Measurements from ENCODE around the gene ALDOC. TPM values are rescaled to one million over a fixed set of nuclear protein-coding genes. Genes with fewer than 3 reads are reported as not detected.

Gene ALDOC
- total and polyA plus RNA-seq, 2 of the 13 experiments (the other 11 are each of a cell fraction or from before 2014, with no cell fraction given): 15.4 to 60.9 TPM

DNA sequence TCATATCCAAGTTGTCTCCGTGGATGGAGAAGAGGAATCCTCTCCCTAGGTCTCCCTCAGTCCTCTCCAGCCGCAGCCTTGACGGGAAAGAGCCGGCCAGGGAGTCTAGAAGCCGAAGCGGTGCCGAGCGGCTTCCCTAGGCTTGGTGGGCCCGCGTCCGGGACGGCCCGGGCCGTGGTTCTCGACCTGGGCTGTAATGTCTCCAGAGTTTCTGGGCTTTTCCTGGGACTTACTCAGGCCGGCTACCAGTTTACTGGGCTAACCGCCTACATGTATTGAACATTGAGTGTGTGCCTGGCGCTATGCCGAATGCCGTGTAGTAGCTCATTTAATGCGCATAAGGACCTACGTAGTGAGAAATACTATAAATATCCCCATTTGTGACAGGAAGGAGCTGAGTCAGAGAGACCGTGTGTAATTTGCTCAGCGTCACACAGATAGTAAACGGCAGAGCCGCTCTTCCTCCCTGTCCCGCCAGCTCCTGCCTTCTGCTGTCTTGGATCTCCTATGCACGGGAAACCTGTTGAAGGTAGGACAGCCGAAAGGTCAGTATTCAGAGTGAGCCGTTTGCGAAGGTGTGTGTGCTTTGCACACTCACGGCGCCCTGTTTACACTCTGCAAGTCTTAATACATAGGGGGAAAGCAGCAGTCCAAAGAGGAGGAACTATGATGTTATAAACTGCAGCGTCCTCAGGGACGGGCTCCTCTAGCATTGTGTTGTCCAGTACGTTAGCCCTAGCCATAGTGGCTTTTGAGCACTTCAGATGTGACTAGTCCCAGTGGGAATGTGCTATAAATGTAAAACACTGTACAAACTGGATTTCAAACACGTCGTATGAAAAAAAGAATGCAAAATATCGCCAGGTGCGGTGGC, 22.9 kb upstream of the ALDOC start (continued):
- TF ChIP-seq, protein P1, sequence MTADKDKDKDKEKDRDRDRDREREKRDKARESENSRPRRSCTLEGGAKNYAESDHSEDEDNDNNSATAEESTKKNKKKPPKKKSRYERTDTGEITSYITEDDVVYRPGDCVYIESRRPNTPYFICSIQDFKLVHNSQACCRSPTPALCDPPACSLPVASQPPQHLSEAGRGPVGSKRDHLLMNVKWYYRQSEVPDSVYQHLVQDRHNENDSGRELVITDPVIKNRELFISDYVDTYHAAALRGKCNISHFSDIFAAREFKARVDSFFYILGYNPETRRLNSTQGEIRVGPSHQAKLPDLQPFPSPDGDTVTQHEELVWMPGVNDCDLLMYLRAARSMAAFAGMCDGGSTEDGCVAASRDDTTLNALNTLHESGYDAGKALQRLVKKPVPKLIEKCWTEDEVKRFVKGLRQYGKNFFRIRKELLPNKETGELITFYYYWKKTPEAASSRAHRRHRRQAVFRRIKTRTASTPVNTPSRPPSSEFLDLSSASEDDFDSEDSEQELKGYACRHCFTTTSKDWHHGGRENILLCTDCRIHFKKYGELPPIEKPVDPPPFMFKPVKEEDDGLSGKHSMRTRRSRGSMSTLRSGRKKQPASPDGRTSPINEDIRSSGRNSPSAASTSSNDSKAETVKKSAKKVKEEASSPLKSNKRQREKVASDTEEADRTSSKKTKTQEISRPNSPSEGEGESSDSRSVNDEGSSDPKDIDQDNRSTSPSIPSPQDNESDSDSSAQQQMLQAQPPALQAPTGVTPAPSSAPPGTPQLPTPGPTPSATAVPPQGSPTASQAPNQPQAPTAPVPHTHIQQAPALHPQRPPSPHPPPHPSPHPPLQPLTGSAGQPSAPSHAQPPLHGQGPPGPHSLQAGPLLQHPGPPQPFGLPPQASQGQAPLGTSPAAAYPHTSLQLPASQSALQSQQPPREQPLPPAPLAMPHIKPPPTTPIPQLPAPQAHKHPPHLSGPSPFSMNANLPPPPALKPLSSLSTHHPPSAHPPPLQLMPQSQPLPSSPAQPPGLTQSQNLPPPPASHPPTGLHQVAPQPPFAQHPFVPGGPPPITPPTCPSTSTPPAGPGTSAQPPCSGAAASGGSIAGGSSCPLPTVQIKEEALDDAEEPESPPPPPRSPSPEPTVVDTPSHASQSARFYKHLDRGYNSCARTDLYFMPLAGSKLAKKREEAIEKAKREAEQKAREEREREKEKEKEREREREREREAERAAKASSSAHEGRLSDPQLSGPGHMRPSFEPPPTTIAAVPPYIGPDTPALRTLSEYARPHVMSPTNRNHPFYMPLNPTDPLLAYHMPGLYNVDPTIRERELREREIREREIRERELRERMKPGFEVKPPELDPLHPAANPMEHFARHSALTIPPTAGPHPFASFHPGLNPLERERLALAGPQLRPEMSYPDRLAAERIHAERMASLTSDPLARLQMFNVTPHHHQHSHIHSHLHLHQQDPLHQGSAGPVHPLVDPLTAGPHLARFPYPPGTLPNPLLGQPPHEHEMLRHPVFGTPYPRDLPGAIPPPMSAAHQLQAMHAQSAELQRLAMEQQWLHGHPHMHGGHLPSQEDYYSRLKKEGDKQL (CRISPR knock-in tag; IDR thresholded peaks at IDR 0.05; ENCODE audit: low read depth): no peak; the same call in 1 of the 2 replicates
- TF ChIP-seq EHMT2 (IDR thresholded peaks at IDR 0.05; ENCODE audit: borderline replicate concordance, low read depth, low read length) (no peak), ZMYM4 (CRISPR knock-in tag; IDR thresholded peaks at IDR 0.05) (peak; percentile 9; the same call in 1 of the 2 replicates), SRY (CRISPR knock-in tag; IDR thresholded peaks at IDR 0.05) (0 out of 2 replicates have a peak, but pooled peaks have one; percentile 43), ZNF343 (CRISPR knock-in tag; IDR thresholded peaks at IDR 0.05) (0 out of 2 replicates have a peak, but pooled peaks have one; percentile 60)
